GM21737 (cell line): Measurements from ENCODE around the gene AOPEP.
A peak's percentile ranks its signal among the peaks of the same experiment; 100 is the strongest.

ENCODE experiments used
- ATAC-seq: cut with Tn5 transposase; IDR thresholded peaks from one replicate; pipeline ENCODE4 v1.9.1; 2021; ENCODE audit warnings: mild to moderate bottlenecking, moderate library complexity; ENCODE audit not compliant: unreplicated experiment

Gene AOPEP

GRCh38 chr9:94726495-94727191, at the start of gene AOPEP:
TSS of gene AOPEP (plus strand) at chr9:94726699. CDS start at chr9:94759784, 33,085 bp downstream.
- ATAC-seq: peak; percentile 89

GRCh38 chr9:94677929-94678328, 48.6 kb upstream of the AOPEP start:
- no peak for ATAC-seq

- ATAC-seq: no peak
Observed at GRCh38 chr9:94679587-94679986, 46.9 kb upstream of the AOPEP start.

GRCh38 chr9:94680020-94680419, 46.5 kb upstream of the AOPEP start:
- no peak for ATAC-seq

- ATAC-seq: no peak
Observed at GRCh38 chr9:94680621-94681020, 45.9 kb upstream of the AOPEP start.

- ATAC-seq: no peak
Observed at GRCh38 chr9:94681508-94681907, 45.0 kb upstream of the AOPEP start.

- ATAC-seq: no peak
Observed at GRCh38 chr9:94685359-94685758, 41.1 kb upstream of the AOPEP start.

GRCh38 chr9:94687451-94687850, 39.0 kb upstream of the AOPEP start:
- no peak for ATAC-seq

- ATAC-seq: no peak
Observed at GRCh38 chr9:94690344-94690743, 36.2 kb upstream of the AOPEP start.

- ATAC-seq: no peak
Observed at GRCh38 chr9:94692601-94693000, 33.9 kb upstream of the AOPEP start.

GRCh38 chr9:94693485-94694204, 32.9 kb upstream of the AOPEP start:
- no peak for ATAC-seq

- no peak for ATAC-seq
Observed at GRCh38 chr9:94696545-94696944, 30.0 kb upstream of the AOPEP start.

GRCh38 chr9:94697972-94698581, 28.4 kb upstream of the AOPEP start:
- ATAC-seq: no peak

GRCh38 chr9:94699715-94700373, 26.7 kb upstream of the AOPEP start:
- ATAC-seq: no peak

- no peak for ATAC-seq
Observed at GRCh38 chr9:94700445-94700844, 26.1 kb upstream of the AOPEP start.

- ATAC-seq: no peak
Observed at GRCh38 chr9:94703488-94704140, 22.9 kb upstream of the AOPEP start.

GRCh38 chr9:94705162-94705702, 21.3 kb upstream of the AOPEP start:
- no peak for ATAC-seq

- ATAC-seq: no peak
Observed at GRCh38 chr9:94706922-94707321, 19.6 kb upstream of the AOPEP start.

GRCh38 chr9:94713436-94714215, 12.9 kb upstream of the AOPEP start:
- ATAC-seq: no peak

GRCh38 chr9:94714494-94714893, 12.0 kb upstream of the AOPEP start:
- no peak for ATAC-seq
